Fibroblast of upper back skin (primary cell): ENCODE data around the gene CDK8.
A peak's percentile ranks its signal among the peaks of the same experiment; 100 is the strongest.

ENCODE experiments used
- DNase-seq: peaks from one replicate; pipeline ENCODE4 v3.0.0-alpha.2; 2013

Gene CDK8

DNA sequence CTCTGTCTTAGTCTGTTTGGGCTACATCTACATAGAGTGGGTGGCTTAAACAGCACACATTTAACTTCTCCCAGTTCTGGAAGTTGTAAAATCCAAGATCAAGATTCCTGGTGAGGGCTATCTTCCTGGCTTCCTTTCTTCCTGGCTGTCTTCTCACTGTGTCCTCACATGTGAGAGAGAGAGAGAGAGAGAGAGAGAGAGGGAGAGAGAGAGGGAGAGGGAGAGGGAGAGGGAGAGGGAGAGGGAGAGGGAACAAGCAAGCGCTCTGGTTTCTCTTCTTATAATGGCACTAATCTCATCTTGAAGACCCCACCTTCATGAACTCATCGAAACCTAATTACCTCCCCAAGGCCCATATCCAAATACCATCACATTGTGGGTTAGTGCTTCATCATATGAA, 69.2 kb downstream of the CDK8 start:
- DNase-seq, result no peak

DNA sequence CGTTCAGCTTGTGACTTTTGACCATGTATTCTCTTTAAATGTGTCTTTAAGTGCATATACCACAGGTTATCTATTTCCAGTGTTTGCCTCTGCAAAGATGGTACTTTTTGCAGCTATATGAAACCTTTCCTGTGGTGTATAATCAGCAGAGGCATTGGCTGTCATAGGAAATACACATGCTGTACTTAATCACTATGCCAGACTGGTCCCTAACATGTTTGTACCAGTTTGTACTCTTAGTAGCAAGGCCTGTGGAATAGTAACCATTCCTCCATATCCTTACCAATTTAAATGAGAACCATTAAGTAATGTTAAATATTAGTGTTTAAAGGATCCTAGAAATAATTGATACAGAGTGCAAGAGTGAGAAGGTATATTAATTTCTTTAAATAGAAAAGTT, 69.8 kb downstream of the CDK8 start:
- no peak for DNase-seq

DNA sequence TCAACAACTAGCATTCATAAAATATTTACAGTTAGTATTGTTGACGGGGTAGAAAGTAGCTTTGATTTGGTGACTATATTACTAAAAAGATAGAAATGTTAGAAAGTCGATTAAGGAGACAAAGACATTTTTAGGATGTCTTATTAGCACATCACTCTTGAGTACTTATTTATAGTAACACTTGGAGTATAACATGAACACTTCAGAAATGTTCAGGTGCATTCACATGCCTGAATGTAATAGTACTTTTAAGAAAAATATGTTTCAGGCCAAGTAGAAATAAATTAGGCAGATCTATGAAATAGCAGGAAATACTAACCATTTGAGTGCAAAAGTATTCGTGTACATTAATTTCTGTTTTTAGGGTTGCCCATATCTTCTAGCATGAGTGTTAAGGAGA, 70.4 kb downstream of the CDK8 start:
- no peak for DNase-seq

GRCh38 chr13:26324867-26325266, 70.9 kb downstream of the CDK8 start:
- no peak for DNase-seq

DNA sequence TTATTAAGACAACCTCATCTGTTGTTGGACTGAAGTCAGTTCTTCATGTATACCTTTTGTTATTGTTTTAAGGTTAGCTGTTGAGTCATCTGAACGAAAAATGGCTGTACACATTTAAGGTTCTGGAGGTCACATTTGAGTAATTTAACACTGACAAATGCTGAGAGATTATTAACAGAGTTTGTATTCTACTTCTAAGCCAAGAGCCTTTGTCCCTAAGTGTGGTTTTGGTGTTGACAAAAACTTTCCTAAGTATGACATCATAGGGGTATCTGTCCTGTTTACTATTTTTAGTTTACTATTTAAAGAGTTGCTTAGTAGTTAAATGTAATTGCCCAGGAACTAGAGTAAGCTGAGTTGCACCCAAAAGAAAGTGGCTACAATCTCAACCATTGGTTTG, 71.9 kb downstream of the CDK8 start:
- DNase-seq, result no peak

- no peak for DNase-seq
Observed at GRCh38 chr13:26326562-26326961, 72.6 kb downstream of the CDK8 start.

DNA sequence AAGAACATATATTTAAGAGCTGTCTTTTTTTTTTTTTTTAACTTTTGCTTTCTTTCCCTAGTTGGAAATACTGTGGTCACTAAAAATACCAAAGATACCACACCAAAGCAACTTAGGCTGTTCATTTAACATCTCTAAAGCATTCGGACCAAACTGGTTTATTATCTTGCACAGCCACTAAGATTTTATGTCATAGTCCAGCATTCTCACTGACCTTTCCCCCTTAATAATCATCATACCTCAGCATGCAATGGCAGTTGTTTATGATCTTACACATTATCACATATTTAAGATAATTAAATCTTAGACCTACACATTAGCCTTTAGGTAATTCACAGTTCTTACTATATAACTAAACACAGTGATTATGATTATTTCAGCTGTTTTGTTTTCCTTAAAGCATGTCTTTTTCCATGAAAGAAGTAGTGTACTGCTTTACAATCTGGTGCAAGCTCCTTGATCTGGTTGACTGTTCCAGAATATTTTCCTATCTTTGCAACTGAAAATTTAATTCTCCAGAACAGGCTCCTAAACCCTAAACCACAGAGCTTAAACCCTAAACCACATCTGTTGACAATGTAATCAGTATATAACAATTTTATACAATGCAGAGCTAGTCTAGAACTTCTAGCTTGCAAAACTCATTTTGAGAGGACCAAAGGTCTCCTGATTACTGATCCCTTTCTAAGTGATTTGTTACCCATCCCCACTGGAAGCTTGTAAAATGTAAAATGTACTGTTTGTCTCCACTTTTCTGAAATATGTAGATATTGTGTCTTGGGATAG, 74.2 kb downstream of the CDK8 start:
- DNase-seq, result no peak

DNA sequence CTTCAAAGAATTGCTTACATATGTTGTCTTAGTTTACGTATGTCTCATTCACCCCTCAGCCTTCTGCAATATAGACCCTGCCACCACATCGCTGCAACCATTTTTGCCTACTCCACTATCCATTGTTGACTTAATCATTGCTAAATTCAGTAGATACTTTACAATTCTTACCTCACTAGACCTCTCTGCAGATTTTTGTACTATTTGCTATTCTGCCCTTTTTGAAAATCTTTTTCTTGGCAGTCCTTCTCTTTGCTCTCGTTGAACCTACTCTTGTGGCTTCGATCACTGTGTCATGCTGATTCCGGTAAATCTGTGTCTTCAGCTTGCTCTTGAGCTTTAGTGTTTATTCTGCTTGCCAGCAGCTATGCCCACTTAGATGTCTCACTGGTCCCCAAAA, 81.2 kb downstream of the CDK8 start:
- DNase-seq, result no peak

DNA sequence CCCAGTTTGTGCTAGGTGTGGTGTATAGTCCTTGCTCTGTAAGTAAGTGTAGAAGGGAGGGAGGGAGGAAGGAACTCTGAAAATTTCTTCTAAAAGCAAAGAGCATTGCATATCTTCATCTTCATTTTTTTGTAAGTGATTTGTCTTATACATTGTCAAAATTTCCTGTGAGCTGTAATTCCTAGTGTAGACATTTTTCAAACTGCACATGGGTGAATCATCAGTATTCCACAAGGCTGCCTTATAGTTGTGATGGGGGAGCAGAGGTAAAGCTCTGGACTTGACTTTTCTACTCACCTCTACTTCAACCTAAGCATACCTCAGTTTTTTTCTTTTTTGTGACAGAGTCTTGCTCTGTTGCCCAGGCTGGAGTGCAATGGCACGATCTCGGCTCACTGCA, 86.9 kb downstream of the CDK8 start:
- peak; percentile 61 for DNase-seq

GRCh38 chr13:26342898-26343297, 89.0 kb downstream of the CDK8 start:
- no peak for DNase-seq

DNA sequence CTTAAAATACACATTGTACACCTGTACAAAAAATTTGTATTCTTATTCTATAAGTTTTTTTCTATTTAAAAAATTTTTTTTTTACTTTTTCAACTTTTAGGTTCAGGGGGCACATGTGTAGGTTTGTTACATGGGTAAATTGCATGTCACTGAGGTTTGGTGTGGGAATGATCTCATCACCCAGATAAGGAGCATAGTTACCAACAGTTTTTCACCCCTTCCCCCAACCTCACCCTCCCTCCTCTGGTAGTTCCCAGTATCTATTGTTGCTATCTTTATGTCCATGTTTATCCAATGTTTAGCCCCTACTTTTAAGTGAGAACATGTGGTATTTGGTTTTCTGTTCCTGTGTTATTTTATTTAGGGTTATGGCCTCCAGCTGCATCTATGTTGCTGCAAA, 89.9 kb downstream of the CDK8 start:
- no peak for DNase-seq

- DNase-seq, result peak; percentile 33
Observed at GRCh38 chr13:26344980-26345379, 91.1 kb downstream of the CDK8 start.

- no peak for DNase-seq
Observed at GRCh38 chr13:26348966-26349365, 95.0 kb downstream of the CDK8 start.

- DNase-seq, result no peak
Observed at GRCh38 chr13:26362261-26362660, 108.3 kb downstream of the CDK8 start.

DNA sequence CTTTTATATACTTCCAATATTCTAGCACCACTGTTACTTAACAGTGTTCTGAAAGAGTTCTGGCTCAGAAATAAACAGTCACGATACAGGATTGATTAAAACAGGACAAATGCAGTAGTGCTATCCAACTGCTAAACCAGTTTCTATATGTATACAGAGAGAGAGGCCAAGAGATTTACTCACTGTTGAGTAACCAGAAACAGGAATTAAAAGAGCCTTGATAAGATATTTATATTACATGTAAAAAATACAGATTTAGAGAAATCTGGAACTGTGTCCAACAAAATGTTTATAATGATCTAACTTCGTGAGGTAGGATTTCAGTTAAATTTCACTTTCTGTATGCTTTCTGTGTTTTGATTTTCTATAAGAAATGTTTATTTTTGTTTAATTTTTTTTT, 116.6 kb downstream of the CDK8 start:
- DNase-seq, result no peak

DNA sequence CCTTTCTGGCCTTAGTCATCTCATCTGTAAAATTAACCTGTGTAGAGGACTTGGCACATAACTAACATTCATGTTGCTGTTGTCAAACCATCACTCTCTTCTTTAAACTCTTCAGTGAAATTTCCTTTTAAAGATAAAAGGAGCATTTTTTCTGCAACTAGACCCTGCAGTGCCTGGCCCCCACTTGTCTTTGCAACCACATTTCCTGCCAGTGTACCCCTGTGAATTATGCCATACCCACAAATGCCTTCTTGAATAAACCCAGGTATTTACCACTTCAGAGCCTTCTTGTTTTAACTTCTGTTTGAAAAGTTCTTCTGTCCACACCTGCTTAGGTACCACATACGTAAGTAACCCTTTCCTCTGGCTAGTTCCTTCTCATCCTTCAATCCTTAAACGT, 118.8 kb downstream of the CDK8 start:
- DNase-seq, result no peak

- no peak for DNase-seq
Observed at GRCh38 chr13:26376430-26376829, 122.5 kb downstream of the CDK8 start.

GRCh38 chr13:26377038-26377437, 123.1 kb downstream of the CDK8 start:
- peak; percentile 14 for DNase-seq

DNA sequence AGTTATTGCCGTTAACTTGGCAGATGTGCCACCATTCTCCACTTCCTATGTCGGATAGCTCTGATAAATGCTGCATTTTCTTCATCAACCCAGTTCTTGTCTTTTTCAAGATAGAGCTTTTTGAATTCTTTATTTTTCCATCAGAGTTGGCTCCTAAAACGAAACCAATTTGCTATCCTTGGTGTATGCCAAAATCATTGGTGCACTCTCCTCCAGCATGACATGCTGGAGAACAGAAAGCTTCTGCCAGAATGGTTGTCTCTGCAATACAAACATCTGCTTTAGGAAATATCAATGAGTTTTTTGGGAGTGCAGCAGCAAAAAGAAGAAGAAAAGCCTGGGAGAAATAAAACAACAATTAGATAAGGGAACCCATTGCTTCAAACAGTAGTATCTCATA, 124.2 kb downstream of the CDK8 start:
- no peak for DNase-seq

- no peak for DNase-seq
Observed at GRCh38 chr13:26379831-26380230, 125.9 kb downstream of the CDK8 start.

GRCh38 chr13:26380930-26381329, 127.0 kb downstream of the CDK8 start:
- no peak for DNase-seq

- no peak for DNase-seq
Observed at GRCh38 chr13:26382366-26382765, 128.4 kb downstream of the CDK8 start.

GRCh38 chr13:26382835-26383234, 128.9 kb downstream of the CDK8 start:
- DNase-seq, result no peak

GRCh38 chr13:26384587-26384986, 130.7 kb downstream of the CDK8 start:
- DNase-seq, result no peak

GRCh38 chr13:26386026-26386425, 132.1 kb downstream of the CDK8 start:
- DNase-seq, result no peak
